Measurements from ENCODE around the gene DCP2.

The DCP2 gene

GRCh38 chr5:113036321-113036720, 59.7 kb downstream of the DCP2 start:
- Histone ChIP-seq H3K27me3 (ENCODE audit: control insufficient read depth in 1 of 2, insufficient read depth in 1 of 2, low read length in 2 of 2) (no peaks in the 10 kb centered on the region), H3K79me1 (replicated peaks; ENCODE audit: low read length, poor library complexity, severe bottlenecking) (no peaks in the 10 kb centered on the region), H2BK120ac (ENCODE audit: low read depth, low read length) (no peak overlapping the region), H2BK15ac (ENCODE audit: low read depth, poor library complexity, severe bottlenecking) (no peak overlapping the region), H2AK5ac (ENCODE audit: low read length, severe bottlenecking) (no peak overlapping the region), H3K23ac (ENCODE audit: low read length in 2 of 2) (no peak overlapping the region), H3K4me2 (ENCODE audit: low read length, poor library complexity, severe bottlenecking) (no peak overlapping the region), H2BK12ac (ENCODE audit: low read length in 2 of 2) (no peak overlapping the region), H3K14ac (ENCODE audit: low read length in 2 of 2) (peak overlapping the region in 1 of 2 experiments; percentile 44), H4K8ac (ENCODE audit: low read length) (no peak overlapping the region), H3K4ac (ENCODE audit: low read depth in 1 of 2, low read length in 2 of 2) (no peak overlapping the region), H3K9me3 (ENCODE audit: control insufficient read depth, low read length) (no peaks in the 10 kb centered on the region), H4K91ac (ENCODE audit: low read length) (no peak overlapping the region), H3K18ac (ENCODE audit: low read depth in 1 of 2, low read length in 2 of 2) (no peak overlapping the region), H3K27ac (ENCODE audit: low read length, poor library complexity, severe bottlenecking) (no peak overlapping the region), H2BK5ac (ENCODE audit: low read depth, low read length, poor library complexity, severe bottlenecking) (no peak overlapping the region), H3K4me1 (ENCODE audit: control insufficient read depth, insufficient read depth, low read depth, low read length) (peaks cover 18% of the 10 kb centered on the region), H2AFZ (ENCODE audit: low read depth, low read length) (no peak overlapping the region), H3K9ac (ENCODE audit: low read length) (no peak overlapping the region), H3K4me3 (ENCODE audit: insufficient read depth in 1 of 2, low read depth in 1 of 2, low read length in 2 of 2) (no peak overlapping the region), H3K36me3 (ENCODE audit: control insufficient read depth in 1 of 2, insufficient read depth in 2 of 2, low read depth in 1 of 2, low read length in 2 of 2) (peaks cover 15 to 35% of the 10 kb centered on the region in 2 experiments)
- no peak for DNase-seq
- WGBS, result 98% methylated on average over 4 of the region's 4 CpGs

GRCh38 chr5:113036826-113037225, 60.2 kb downstream of the DCP2 start:
- no peak overlapping the region for H4K91ac ChIP-seq (ENCODE audit: low read length)
- H3K4me2 ChIP-seq (ENCODE audit: low read length, poor library complexity, severe bottlenecking), result no peak overlapping the region
- 95% methylated on average over 1 of the region's 1 CpG for WGBS
- no peak overlapping the region for H3K27ac ChIP-seq (ENCODE audit: low read length, poor library complexity, severe bottlenecking)
- no peaks in the 10 kb centered on the region for H3K79me1 ChIP-seq (replicated peaks; ENCODE audit: low read length, poor library complexity, severe bottlenecking)
- no peak overlapping the region for H2BK15ac ChIP-seq (ENCODE audit: low read depth, poor library complexity, severe bottlenecking)
- no peak overlapping the region for H3K4ac ChIP-seq (ENCODE audit: low read depth in 1 of 2, low read length in 2 of 2)
- H3K27me3 ChIP-seq (ENCODE audit: control insufficient read depth in 1 of 2, insufficient read depth in 1 of 2, low read length in 2 of 2), result no peaks in the 10 kb centered on the region
- no peak overlapping the region for H3K18ac ChIP-seq (ENCODE audit: low read depth in 1 of 2, low read length in 2 of 2)
- H3K9me3 ChIP-seq (ENCODE audit: control insufficient read depth, low read length), result no peaks in the 10 kb centered on the region
- H3K23ac ChIP-seq (ENCODE audit: low read length in 2 of 2), result no peak overlapping the region
- no peak for DNase-seq
- H2AK5ac ChIP-seq (ENCODE audit: low read length, severe bottlenecking), result no peak overlapping the region
- peaks cover 17 to 35% of the 10 kb centered on the region in 2 experiments for H3K36me3 ChIP-seq (ENCODE audit: control insufficient read depth in 1 of 2, insufficient read depth in 2 of 2, low read depth in 1 of 2, low read length in 2 of 2)
- no peak overlapping the region for H2BK5ac ChIP-seq (ENCODE audit: low read depth, low read length, poor library complexity, severe bottlenecking)
- no peak overlapping the region for H4K8ac ChIP-seq (ENCODE audit: low read length)
- no peak overlapping the region for H3K14ac ChIP-seq (ENCODE audit: low read length in 2 of 2)
- no peak overlapping the region for H2BK120ac ChIP-seq (ENCODE audit: low read depth, low read length)
- H3K9ac ChIP-seq (ENCODE audit: low read length), result no peak overlapping the region
- H3K4me1 ChIP-seq (ENCODE audit: control insufficient read depth, insufficient read depth, low read depth, low read length), result peaks cover 15% of the 10 kb centered on the region
- no peak overlapping the region for H3K4me3 ChIP-seq (ENCODE audit: insufficient read depth in 1 of 2, low read depth in 1 of 2, low read length in 2 of 2)
- H2BK12ac ChIP-seq (ENCODE audit: low read length in 2 of 2), result no peak overlapping the region
- H2AFZ ChIP-seq (ENCODE audit: low read depth, low read length), result no peak overlapping the region

GRCh38 chr5:113038136-113038535, 61.5 kb downstream of the DCP2 start:
- H3K36me3 ChIP-seq (ENCODE audit: control insufficient read depth in 1 of 2, insufficient read depth in 2 of 2, low read depth in 1 of 2, low read length in 2 of 2), result peaks cover 17 to 36% of the 10 kb centered on the region in 2 experiments
- no peak overlapping the region for H4K91ac ChIP-seq (ENCODE audit: low read length)
- no peak overlapping the region for H3K18ac ChIP-seq (ENCODE audit: low read depth in 1 of 2, low read length in 2 of 2)
- no peak overlapping the region for H3K23ac ChIP-seq (ENCODE audit: low read length in 2 of 2)
- DNase-seq, result no peak
- peaks cover 15% of the 10 kb centered on the region for H3K4me1 ChIP-seq (ENCODE audit: control insufficient read depth, insufficient read depth, low read depth, low read length)
- no peaks in the 10 kb centered on the region for H3K27me3 ChIP-seq (ENCODE audit: control insufficient read depth in 1 of 2, insufficient read depth in 1 of 2, low read length in 2 of 2)
- no peaks in the 10 kb centered on the region for H3K79me1 ChIP-seq (replicated peaks; ENCODE audit: low read length, poor library complexity, severe bottlenecking)
- H3K27ac ChIP-seq (ENCODE audit: low read length, poor library complexity, severe bottlenecking), result no peak overlapping the region
- no peak overlapping the region for H2AFZ ChIP-seq (ENCODE audit: low read depth, low read length)
- no peak overlapping the region for H3K4ac ChIP-seq (ENCODE audit: low read depth in 1 of 2, low read length in 2 of 2)
- no peak overlapping the region for H3K4me2 ChIP-seq (ENCODE audit: low read length, poor library complexity, severe bottlenecking)
- H2BK15ac ChIP-seq (ENCODE audit: low read depth, poor library complexity, severe bottlenecking), result no peak overlapping the region
- H2BK5ac ChIP-seq (ENCODE audit: low read depth, low read length, poor library complexity, severe bottlenecking), result no peak overlapping the region
- H4K8ac ChIP-seq (ENCODE audit: low read length), result no peak overlapping the region
- 97% methylated on average over 1 of the region's 1 CpG for WGBS
- H2BK120ac ChIP-seq (ENCODE audit: low read depth, low read length), result no peak overlapping the region
- no peak overlapping the region for H2BK12ac ChIP-seq (ENCODE audit: low read length in 2 of 2)
- H3K14ac ChIP-seq (ENCODE audit: low read length in 2 of 2), result no peak overlapping the region
- no peak overlapping the region for H3K4me3 ChIP-seq (ENCODE audit: insufficient read depth in 1 of 2, low read depth in 1 of 2, low read length in 2 of 2)
- no peaks in the 10 kb centered on the region for H3K9me3 ChIP-seq (ENCODE audit: control insufficient read depth, low read length)
- no peak overlapping the region for H2AK5ac ChIP-seq (ENCODE audit: low read length, severe bottlenecking)
- no peak overlapping the region for H3K9ac ChIP-seq (ENCODE audit: low read length)

GRCh38 chr5:113038714-113039113, 62.1 kb downstream of the DCP2 start:
- DNase-seq, result no peak
- H3K4me1 ChIP-seq (ENCODE audit: control insufficient read depth, insufficient read depth, low read depth, low read length), result peaks cover 18% of the 10 kb centered on the region
- H3K4me2 ChIP-seq (ENCODE audit: low read length, poor library complexity, severe bottlenecking), result no peak overlapping the region
- H3K27ac ChIP-seq (ENCODE audit: low read length, poor library complexity, severe bottlenecking), result no peak overlapping the region
- H2BK12ac ChIP-seq (ENCODE audit: low read length in 2 of 2), result no peak overlapping the region
- H4K8ac ChIP-seq (ENCODE audit: low read length), result no peak overlapping the region
- no peak overlapping the region for H2BK5ac ChIP-seq (ENCODE audit: low read depth, low read length, poor library complexity, severe bottlenecking)
- H2AK5ac ChIP-seq (ENCODE audit: low read length, severe bottlenecking), result no peak overlapping the region
- no peak overlapping the region for H3K18ac ChIP-seq (ENCODE audit: low read depth in 1 of 2, low read length in 2 of 2)
- no peak overlapping the region for H3K4ac ChIP-seq (ENCODE audit: low read depth in 1 of 2, low read length in 2 of 2)
- H3K79me1 ChIP-seq (replicated peaks; ENCODE audit: low read length, poor library complexity, severe bottlenecking), result no peaks in the 10 kb centered on the region
- no peaks in the 10 kb centered on the region for H3K9me3 ChIP-seq (ENCODE audit: control insufficient read depth, low read length)
- H3K23ac ChIP-seq (ENCODE audit: low read length in 2 of 2), result no peak overlapping the region
- H3K9ac ChIP-seq (ENCODE audit: low read length), result no peak overlapping the region
- no peak overlapping the region for H2AFZ ChIP-seq (ENCODE audit: low read depth, low read length)
- 87% methylated on average over 9 of the region's 9 CpGs for WGBS
- H3K36me3 ChIP-seq (ENCODE audit: control insufficient read depth in 1 of 2, insufficient read depth in 2 of 2, low read depth in 1 of 2, low read length in 2 of 2), result peaks cover 20 to 40% of the 10 kb centered on the region in 2 experiments
- no peak overlapping the region for H3K4me3 ChIP-seq (ENCODE audit: insufficient read depth in 1 of 2, low read depth in 1 of 2, low read length in 2 of 2)
- no peak overlapping the region for H2BK15ac ChIP-seq (ENCODE audit: low read depth, poor library complexity, severe bottlenecking)
- no peaks in the 10 kb centered on the region for H3K27me3 ChIP-seq (ENCODE audit: control insufficient read depth in 1 of 2, insufficient read depth in 1 of 2, low read length in 2 of 2)
- no peak overlapping the region for H4K91ac ChIP-seq (ENCODE audit: low read length)
- H3K14ac ChIP-seq (ENCODE audit: low read length in 2 of 2), result no peak overlapping the region
- H2BK120ac ChIP-seq (ENCODE audit: low read depth, low read length), result no peak overlapping the region
